GM12891 (cell line): ENCODE results near the gene ERVK3-1.

Experiments used
- DNase-seq: peaks from one replicate; pipeline ENCODE4 v3.0.0; 2011; ENCODE audit warnings: low spot score; ENCODE audit not compliant: insufficient read length
- FAIRE-seq: peaks from 2 replicates; lab custom pipeline; 2011; peaks lifted over from hg19 to GRCh38; lab: Jason Lieb, UNC
- PAX5 ChIP-seq: IDR thresholded peaks from 2 replicates; pipeline ENCODE4 v1.6.1; 2011; ENCODE audit warnings: low read length, moderate library complexity, mild to moderate bottlenecking; ENCODE audit not compliant: insufficient read depth, severe bottlenecking
- POLR2A ChIP-seq: IDR thresholded peaks from 2 replicates; pipeline ENCODE4 v1.6.1; 2011; ENCODE audit warnings: low read depth, low read length, control low read depth
- POLR2AphosphoS5 ChIP-seq: IDR thresholded peaks from 2 replicates; pipeline ENCODE4 v1.6.1; 2011; ENCODE audit warnings: low read depth, low read length, control low read depth
- POU2F2 ChIP-seq: IDR thresholded peaks from 2 replicates; pipeline ENCODE4 v1.6.1; 2011; ENCODE audit warnings: low read depth, mild to moderate bottlenecking, control low read depth, low read length, moderate library complexity
- SPI1 ChIP-seq: IDR thresholded peaks from 2 replicates; pipeline ENCODE4 v1.6.1; 2011; ENCODE audit warnings: low read depth, low read length, control low read depth
- TAF1 ChIP-seq: IDR thresholded peaks from 2 replicates; pipeline ENCODE4 v1.6.1; 2011; ENCODE audit warnings: low read depth, low read length, control low read depth

Gene ERVK3-1

GRCh38 chr19:58277748-58278540, 27.2 kb upstream of the ERVK3-1 start:
- DNase-seq (no peak), FAIRE-seq (no peak)
- TF ChIP-seq PAX5: no peak
- TF ChIP-seq SPI1: no peak
- TF ChIP-seq POLR2AphosphoS5: no peak
- no peak for TF ChIP-seq POU2F2
- no peak for TF ChIP-seq TAF1
- TF ChIP-seq POLR2A: no peak

GRCh38 chr19:58278541-58279041, 26.6 kb upstream of the ERVK3-1 start, which contains the start of gene ZNF8:
ZNF8 (plus strand) TSS chr19:58278955; CDS start chr19:58279082, 127 bp downstream.
- peak; percentile 99 for FAIRE-seq

GRCh38 chr19:58279042-58279924, 25.9 kb upstream of the ERVK3-1 start:
- peak; percentile 13 for FAIRE-seq
- TF ChIP-seq TAF1: no peak
- no peak for TF ChIP-seq POLR2AphosphoS5
- no peak for TF ChIP-seq POLR2A
- no peak for TF ChIP-seq SPI1
- no peak for TF ChIP-seq PAX5
- no peak; the same call in 1 of the 2 replicates for TF ChIP-seq POU2F2
- DNase-seq: peak; percentile 34

More at GRCh38 chr19:58278541-58279041, 26.6 kb upstream of the ERVK3-1 start, which contains the start of gene ZNF8:
- TF ChIP-seq POLR2AphosphoS5 (no peak; the same call in 1 of the 2 replicates), PAX5 (no peak), POU2F2 (no peak), POLR2A (peak; percentile 75), TAF1 (peak; percentile 62), SPI1 (no peak)
- peak; percentile 100 for DNase-seq

- no peak for FAIRE-seq
- no peak for DNase-seq
- TF ChIP-seq POLR2AphosphoS5 (no peak), TAF1 (no peak), PAX5 (no peak), POLR2A (no peak), POU2F2 (no peak), SPI1 (no peak)
Measured at GRCh38 chr19:58279925-58280316, 25.3 kb upstream of the ERVK3-1 start.

GRCh38 chr19:58284199-58284598, 21.0 kb upstream of the ERVK3-1 start:
- no peak for FAIRE-seq
- DNase-seq: no peak
- TF ChIP-seq PAX5 (no peak), TAF1 (no peak)

- DNase-seq (no peak), FAIRE-seq (no peak)
- TF ChIP-seq SPI1 (no peak), POU2F2 (no peak), POLR2AphosphoS5 (no peak), PAX5 (no peak)
Measured at GRCh38 chr19:58291943-58292342, 13.2 kb upstream of the ERVK3-1 start.

GRCh38 chr19:58294743-58295374, 10.3 kb upstream of the ERVK3-1 start:
- DNase-seq: no peak
- no peak for FAIRE-seq
- no peak for TF ChIP-seq POU2F2
- TF ChIP-seq SPI1: no peak
- no peak for TF ChIP-seq POLR2A
- no peak for TF ChIP-seq POLR2AphosphoS5

GRCh38 chr19:58296104-58296503, 9.1 kb upstream of the ERVK3-1 start:
- no peak for DNase-seq
- TF ChIP-seq POLR2AphosphoS5: no peak
- TF ChIP-seq PAX5: no peak
- TF ChIP-seq POU2F2: no peak
- TF ChIP-seq SPI1: no peak
- TF ChIP-seq TAF1: no peak
- FAIRE-seq: no peak

- TF ChIP-seq SPI1 (no peak), PAX5 (no peak), POLR2AphosphoS5 (no peak), POLR2A (no peak), POU2F2 (no peak), TAF1 (no peak)
- DNase-seq (no peak), FAIRE-seq (no peak)
Measured at GRCh38 chr19:58300620-58301019, 4.6 kb upstream of the ERVK3-1 start.
